CD4-positive, alpha-beta memory T cell (primary cell): Measurements from ENCODE around the gene DNAAF8. TPM values are rescaled to one million over a fixed set of nuclear protein-coding genes. Genes with fewer than 3 reads are reported as not detected.

Source experiments
- CTCF ChIA-PET: fragments of 350-600 bp; sonication (Branson Sonifier 250); formaldehyde crosslinking; loops from one replicate; lab custom pipeline; 2021; ENCODE audit warnings: inconsistent platforms; ENCODE audit not compliant: partially characterized antibody; lab: Charles Lee
- POLR2A ChIA-PET: fragments of 350-600 bp; sonication (Branson Sonifier 250); formaldehyde crosslinking; loops from one replicate; lab custom pipeline; 2021; ENCODE audit not compliant: partially characterized antibody; lab: Charles Lee
- DNase-seq, 5 donors: peaks; one replicate each; pipeline versions ENCODE4 v3.0.0 to v3.0.0-alpha.2; 2020 to 2022; ENCODE audit warnings: mixed read lengths in 1 of 5
- H3K27ac ChIP-seq: one replicate; pipeline ENCODE4 v1.7.0; 2013; ENCODE audit warnings: low read depth, low read length
- H3K27me3 ChIP-seq: 2 replicates; pipeline ENCODE4 v1.7.0; 2013; ENCODE audit warnings: mild to moderate bottlenecking, low read length, moderate library complexity; ENCODE audit not compliant: insufficient read depth
- H3K36me3 ChIP-seq: 2 replicates; pipeline ENCODE4 v1.7.0; 2013; ENCODE audit warnings: mild to moderate bottlenecking, low read length, moderate library complexity; ENCODE audit not compliant: insufficient read depth
- H3K4me1 ChIP-seq: 2 replicates; pipeline ENCODE4 v1.7.0; 2013; ENCODE audit warnings: mild to moderate bottlenecking, low read length, moderate library complexity; ENCODE audit not compliant: insufficient read depth
- H3K4me3 ChIP-seq, 2 donors: one replicate each; pipeline ENCODE4 v1.7.0; 2013; ENCODE audit warnings: low read length in 2 of 2, mild to moderate bottlenecking in 1 of 2
- H3K9me3 ChIP-seq, 2 donors: one replicate each; pipeline ENCODE4 v1.7.0; 2013; ENCODE audit warnings: low read length in 2 of 2, control low read depth in 1 of 2; ENCODE audit not compliant: control insufficient read depth in 1 of 2
- H3K27ac Mint-ChIP-seq, 7 donors: one replicate each; pipeline ENCODE4 v1.8.0; 2020 to 2021; ENCODE audit warnings: mixed read lengths in 7 of 7, mild to moderate bottlenecking in 6 of 7, inconsistent platforms in 3 of 7, moderate library complexity in 3 of 7
- H3K27me3 Mint-ChIP-seq, 2 donors: one replicate each; pipeline ENCODE4 v1.8.0; 2020 to 2021; ENCODE audit warnings: mixed read lengths in 2 of 2
- H3K36me3 Mint-ChIP-seq, 2 donors: one replicate each; pipeline ENCODE4 v1.8.0; 2020 to 2021; ENCODE audit warnings: mixed read lengths in 2 of 2, inconsistent platforms in 1 of 2, mild to moderate bottlenecking in 1 of 2
- H3K4me1 Mint-ChIP-seq, 4 donors: one replicate each; pipeline ENCODE4 v1.8.0; 2020 to 2021; ENCODE audit warnings: mixed read lengths in 4 of 4, mild to moderate bottlenecking in 1 of 4
- H3K4me3 Mint-ChIP-seq, 8 donors: one replicate each; pipeline ENCODE4 v1.8.0; 2020 to 2021; ENCODE audit warnings: mixed read lengths in 8 of 8, mild to moderate bottlenecking in 7 of 8, moderate library complexity in 6 of 8, inconsistent platforms in 3 of 8
- H3K9me3 Mint-ChIP-seq, 8 donors: one replicate each; pipeline ENCODE4 v1.8.0; 2020 to 2021; ENCODE audit warnings: mixed read lengths in 8 of 8, mild to moderate bottlenecking in 5 of 8, inconsistent platforms in 3 of 8, moderate library complexity in 1 of 8
- intact Hi-C: fragments of 100-400 bp; cut with micrococcal nuclease; formaldehyde crosslinking; loops from one replicate; pipeline ENCODE4 v1.15.1; 2023
- polyA plus RNA-seq, 2 donors: library from polyadenylated mRNA; unstranded; fragments of 300-500 nt; fragmentation: Illumina TruSeq; gene quantifications; one replicate each; pipeline ENCODE4 v1.2.3, GENCODE V29; 2021
- total RNA-seq, 2 experiments: library from RNA; stranded (reverse); gene quantifications; one replicate each; pipeline ENCODE4 v1.2.3, GENCODE V29; 2021

Gene DNAAF8
- total and polyA plus RNA-seq, 4 experiments from 2014 or later, result 0.11 to 0.64 (median 0.12) TPM; not detected in 1

DNA sequence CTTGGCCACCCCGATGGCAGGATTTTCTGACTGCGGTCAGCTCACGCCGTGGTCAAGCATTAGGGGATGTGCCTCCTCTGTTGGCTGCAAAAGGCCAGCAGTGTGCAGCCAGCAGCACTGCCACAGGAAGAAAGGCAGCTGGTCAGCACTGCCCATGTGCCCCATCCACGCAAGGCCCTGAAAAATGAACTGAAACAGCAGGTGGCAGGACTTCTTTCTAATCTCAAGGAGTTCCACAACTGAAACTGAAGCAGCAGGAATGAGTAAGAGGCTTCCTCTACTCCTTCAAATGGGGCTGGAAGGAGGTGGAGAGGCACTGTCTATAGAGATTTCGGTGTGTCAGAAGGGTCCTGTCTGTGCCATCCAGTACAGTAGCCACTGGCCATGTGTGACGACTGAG lies 29.5 kb downstream of the DNAAF8 start:
- H3K4me1 ChIP-seq, result peaks cover 29% of the 10 kb centered on the region
- H3K36me3 Mint-ChIP-seq, result peaks cover 7 to 50% of the 10 kb centered on the region in 2 donors
- ChIA-PET CTCF (interaction anchor here (0.5 to 0.7 kb wide), 2 partner anchors 16 to 127 kb away, joined by 3 read pairs; no protein-coding TSS in a partner anchor), POLR2A (interaction anchor here (1.6 kb wide), 1 partner anchor 39 kb away, joined by 4 read pairs; the partner anchor contains the start of gene ROGDI)
- H3K36me3 ChIP-seq, result peaks cover 29% of the 10 kb centered on the region
- no peaks in the 10 kb centered on the region for H3K27me3 Mint-ChIP-seq
- H3K9me3 Mint-ChIP-seq, result no peaks in the 10 kb centered on the region
- no peak overlapping the region for H3K27ac ChIP-seq
- H3K27me3 ChIP-seq, result no peaks in the 10 kb centered on the region
- peak overlapping the region in 1 of 7 donors; percentile 60 for H3K27ac Mint-ChIP-seq
- DNase-seq, result no peak
- peaks cover 13 to 41% (median 25%) of the 10 kb centered on the region in 4 donors for H3K4me1 Mint-ChIP-seq
- no peaks in the 10 kb centered on the region for H3K9me3 ChIP-seq
- H3K4me3 Mint-ChIP-seq, result peak overlapping the region in 1 of 8 donors; percentile 31
- intact Hi-C loops, result no loop called here
- no peak overlapping the region for H3K4me3 ChIP-seq

DNA sequence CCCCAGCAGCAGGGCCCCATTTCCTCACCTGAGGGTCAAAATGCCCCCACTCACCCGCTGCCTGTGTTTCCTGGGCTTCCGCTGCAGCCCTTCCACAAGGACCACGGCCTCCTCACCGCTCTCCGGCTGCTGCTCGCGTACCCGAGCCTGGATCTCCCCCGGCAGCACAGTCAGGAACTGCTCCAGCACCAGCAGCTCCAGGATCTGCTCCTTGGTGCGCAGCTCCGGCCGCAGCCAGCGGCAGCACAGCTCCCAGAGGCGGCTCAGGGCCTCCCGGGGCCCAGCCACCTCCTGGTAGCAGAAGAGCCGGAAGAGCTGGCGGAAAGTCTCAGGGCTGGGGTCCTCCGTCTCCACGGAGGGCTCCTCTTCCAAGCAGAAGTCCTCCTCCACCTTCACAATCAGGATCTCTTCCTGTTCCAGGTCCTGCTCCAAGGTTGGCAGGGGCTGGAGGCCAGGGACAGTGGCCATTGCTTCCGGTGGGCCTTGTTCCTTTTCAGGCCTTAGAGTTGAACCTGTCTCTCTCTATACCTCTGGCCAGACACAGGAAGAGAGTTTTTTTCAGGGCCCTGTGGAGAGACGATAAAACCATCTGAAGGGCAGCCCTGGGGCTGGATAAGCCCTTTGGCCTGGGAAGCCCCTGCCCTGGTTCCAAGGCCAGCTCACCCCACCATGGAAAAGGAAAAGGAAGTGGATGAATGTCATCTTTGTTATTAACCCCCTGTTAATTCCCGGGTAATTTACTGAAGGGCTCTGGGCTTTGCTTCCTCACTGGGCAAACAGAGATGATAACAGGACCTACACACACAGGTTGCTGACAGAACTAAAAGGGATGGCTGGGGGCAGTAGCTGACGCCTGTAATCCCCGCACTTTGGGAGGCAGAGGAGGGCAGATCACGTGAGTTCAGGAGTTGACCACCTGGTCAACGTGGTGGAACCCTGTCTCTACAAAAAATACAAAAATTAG lies 31.5 kb downstream of the DNAAF8 start:
- peaks cover 0 to 2% (median 0%) of the 10 kb centered on the region in 8 donors for H3K9me3 Mint-ChIP-seq
- DNase-seq, result no peak
- ChIA-PET POLR2A (interaction anchor here (0.6 to 5.0 kb wide), 10 partner anchors 32 to 686 kb away, joined by 3 to 72 read pairs (median 8); partner anchors contain the start of genes ANKS3, DNAAF8, GLYR1 and HMOX2), CTCF (no interaction called here)
- Histone ChIP-seq H3K4me1 (peaks cover 32% of the 10 kb centered on the region), H3K4me3 (peak overlapping the region; percentile 39 to 94), H3K27ac (peak overlapping the region; percentile 79), H3K36me3 (peaks cover 15% of the 10 kb centered on the region), H3K27me3 (no peaks in the 10 kb centered on the region), H3K9me3 (no peaks in the 10 kb centered on the region)
- intact Hi-C loops, result loop anchor here (2.0 kb wide), 1 partner anchor 141 kb away; the partner anchor contains the start of gene MGRN1
- H3K27ac Mint-ChIP-seq, result peak overlapping the region; percentile 68 to 92 (median 89)
- H3K4me3 Mint-ChIP-seq, result peak overlapping the region; percentile 83 to 94 (median 86)
- peaks cover 0 to 34% of the 10 kb centered on the region in 2 donors for H3K36me3 Mint-ChIP-seq
- H3K27me3 Mint-ChIP-seq, result no peaks in the 10 kb centered on the region
- H3K4me1 Mint-ChIP-seq, result peaks cover 16 to 50% (median 35%) of the 10 kb centered on the region in 4 donors

DNA sequence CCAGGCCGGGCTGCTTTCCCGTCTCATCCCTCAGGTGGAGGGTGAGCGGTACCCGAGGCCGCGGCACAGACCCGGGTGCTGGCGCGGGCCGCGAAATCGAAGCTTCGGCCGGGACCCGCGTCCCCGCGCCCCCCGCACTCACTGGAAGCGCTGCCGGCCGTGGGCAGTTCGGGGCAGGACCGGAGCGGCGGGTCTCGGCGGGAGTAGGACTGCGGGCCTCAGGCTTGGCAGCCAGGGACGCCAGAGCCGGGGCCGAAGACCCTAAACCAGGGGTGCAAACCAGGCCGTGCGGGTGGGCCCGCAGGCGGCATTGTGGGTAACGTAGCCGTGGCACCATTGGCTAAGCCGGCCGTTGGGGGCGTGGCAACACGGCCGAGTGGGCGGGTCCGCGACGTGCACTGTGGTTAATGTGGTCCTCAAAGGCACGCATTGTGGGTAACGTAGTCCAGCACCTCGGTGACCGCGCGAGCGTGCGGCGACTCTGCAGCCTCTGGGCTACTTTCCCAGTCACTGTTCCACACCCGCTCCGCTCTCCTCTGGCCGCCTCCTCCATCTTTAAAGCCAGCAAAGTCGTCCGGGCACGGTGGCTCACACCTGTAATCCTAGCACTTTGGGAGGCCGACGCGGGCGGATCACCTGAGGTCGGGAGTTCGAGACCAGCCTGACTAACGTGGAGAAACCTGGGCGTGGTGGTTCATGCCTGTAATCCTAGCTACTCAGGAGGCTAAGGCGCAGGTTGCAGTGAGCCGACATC lies 32.7 kb downstream of the DNAAF8 start, which contains the start of gene ZNF500:
ZNF500 (minus strand) TSS at position 288 of the 754 bp plus-strand sequence. CDS start 1,184 bp downstream, outside the sequence.
- peaks cover 9% of the 10 kb centered on the region for H3K36me3 ChIP-seq
- peak; percentile 90 to 93 (median 93) for DNase-seq
- H3K27ac Mint-ChIP-seq, result peak within 1 kb of the TSS; percentile 89 to 98 (median 94)
- H3K27ac ChIP-seq, result peak within 1 kb of the TSS; percentile 79
- intact Hi-C loops, result loop anchor here (1.0 to 2.0 kb wide), 3 partner anchors 33 to 151 kb away; partner anchors contain the start of genes ANKS3, DNAAF8 and MGRN1
- ChIA-PET CTCF (interaction anchor here (0.5 kb wide), 1 partner anchor 19 kb away, joined by 3 read pairs; no protein-coding TSS in a partner anchor), POLR2A (interaction anchor here (0.6 to 5.0 kb wide), 13 partner anchors 19 to 291 kb away, joined by 3 to 72 read pairs (median 5); partner anchors contain the start of genes ANKS3, DNAAF8, GLYR1 and HMOX2)
- peak within 1 kb of the TSS; percentile 92 to 95 (median 94) for H3K4me3 Mint-ChIP-seq
- peaks cover 0 to 2% (median 0%) of the 10 kb centered on the region in 8 donors for H3K9me3 Mint-ChIP-seq
- peaks cover 16 to 50% (median 35%) of the 10 kb centered on the region in 4 donors for H3K4me1 Mint-ChIP-seq
- H3K9me3 ChIP-seq, result no peaks in the 10 kb centered on the region
- peaks cover 0 to 28% of the 10 kb centered on the region in 2 donors for H3K36me3 Mint-ChIP-seq
- H3K27me3 Mint-ChIP-seq, result no peaks in the 10 kb centered on the region
- H3K4me1 ChIP-seq, result peaks cover 32% of the 10 kb centered on the region
- H3K4me3 ChIP-seq, result peak within 1 kb of the TSS; percentile 94 to 96
- no peaks in the 10 kb centered on the region for H3K27me3 ChIP-seq

DNA sequence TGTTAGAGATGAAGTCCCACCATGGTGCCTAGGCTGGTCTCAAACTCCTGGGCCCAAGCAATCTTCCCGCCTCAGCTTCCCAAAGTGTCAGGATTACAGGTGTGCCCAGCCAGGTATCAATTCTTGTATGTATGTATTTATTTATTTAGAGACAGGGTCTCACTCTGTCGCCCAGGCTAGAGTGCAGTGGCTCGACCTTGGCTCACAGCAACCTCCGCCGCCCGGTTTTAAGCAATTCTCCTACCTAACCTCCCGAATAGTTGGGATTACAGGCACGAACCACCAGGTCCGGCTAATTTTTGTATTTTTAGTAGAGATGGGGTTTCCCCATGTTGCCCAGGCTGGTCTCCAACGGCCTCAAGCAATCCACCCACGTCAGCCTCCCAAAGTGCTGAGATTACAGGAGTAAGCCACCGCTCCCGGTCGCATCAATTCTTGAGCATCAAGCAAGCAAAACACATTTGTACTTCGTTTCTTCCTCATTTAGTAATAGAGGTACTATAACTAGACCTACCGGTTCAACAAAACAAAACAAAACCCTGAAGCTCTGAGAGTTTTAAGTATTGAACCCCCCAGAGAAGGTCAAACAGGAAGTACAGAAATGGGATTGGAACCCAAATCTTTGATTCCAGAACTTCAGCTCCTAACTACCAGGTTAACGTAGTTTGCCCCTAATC lies 33.7 kb downstream of the DNAAF8 start:
- peaks cover 0 to 20% of the 10 kb centered on the region in 2 donors for H3K36me3 Mint-ChIP-seq
- H3K9me3 ChIP-seq, result no peaks in the 10 kb centered on the region
- peaks cover 16 to 47% (median 35%) of the 10 kb centered on the region in 4 donors for H3K4me1 Mint-ChIP-seq
- no peaks in the 10 kb centered on the region for H3K27me3 Mint-ChIP-seq
- intact Hi-C loops, result loop anchor here (1.0 to 2.0 kb wide), 5 partner anchors 34 to 152 kb away; partner anchors contain the start of genes ANKS3, DNAAF8, GLYR1 and MGRN1
- H3K4me1 ChIP-seq, result peaks cover 32% of the 10 kb centered on the region
- ChIA-PET CTCF (interaction anchor here (1.0 kb wide), 1 partner anchor 118 kb away, joined by 3 read pairs; no protein-coding TSS in a partner anchor), POLR2A (interaction anchor here (0.7 to 5.0 kb wide), 14 partner anchors 10 to 460 kb away, joined by 3 to 72 read pairs (median 6); partner anchors contain the start of genes ANKS3, CORO7, DNAAF8 and GLYR1)
- H3K4me3 Mint-ChIP-seq, result peak overlapping the region; percentile 92 to 94 (median 94)
- no peaks in the 10 kb centered on the region for H3K27me3 ChIP-seq
- H3K9me3 Mint-ChIP-seq, result peaks cover 0 to 2% (median 0%) of the 10 kb centered on the region in 8 donors
- H3K4me3 ChIP-seq, result peak overlapping the region; percentile 85 to 96
- H3K36me3 ChIP-seq, result peaks cover 8% of the 10 kb centered on the region
- peak overlapping the region; percentile 92 to 98 (median 96) for H3K27ac Mint-ChIP-seq
- H3K27ac ChIP-seq, result peak overlapping the region; percentile 59
- peak in 1 of 5 donors; percentile 8 for DNase-seq

DNA sequence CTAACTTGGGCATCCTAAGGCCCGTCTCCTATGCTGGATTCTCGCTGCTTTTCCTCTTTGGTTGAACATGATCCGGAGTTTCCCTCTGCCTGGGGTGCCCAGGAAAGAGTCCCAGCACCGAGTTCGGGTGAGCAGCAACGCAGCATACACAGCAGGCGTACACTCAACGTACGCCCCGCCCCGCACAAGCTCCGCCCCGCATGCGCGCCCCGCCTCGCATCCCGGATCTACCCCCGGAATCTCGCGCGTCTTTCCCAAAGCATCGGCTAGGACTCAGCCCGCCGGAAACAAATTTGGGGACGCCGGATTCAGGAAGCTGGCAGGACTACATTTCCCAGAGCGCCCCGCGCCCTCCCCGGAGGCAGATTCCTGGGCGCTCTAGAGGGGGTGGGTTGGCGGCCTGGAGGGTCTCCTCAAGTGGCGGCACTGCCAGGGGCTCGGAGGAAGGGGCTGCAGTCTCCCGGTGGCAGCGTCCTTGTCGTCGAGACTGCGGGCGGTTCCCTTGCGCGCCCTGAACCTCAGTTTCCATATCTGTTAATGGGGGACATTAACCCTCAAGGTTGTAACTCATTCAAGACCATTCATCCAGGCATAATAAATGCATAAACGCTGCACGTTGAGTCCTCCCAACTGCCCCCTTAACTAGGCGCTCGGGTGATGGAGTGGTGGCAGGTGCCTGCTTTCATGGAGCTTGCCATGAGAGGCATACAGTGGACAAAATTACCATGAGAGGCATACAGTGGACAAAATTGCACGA lies 34.4 kb downstream of the DNAAF8 start:
- H3K4me3 ChIP-seq, result peak overlapping the region; percentile 85 to 96

More for the DNA sequence above, 34.4 kb downstream of the DNAAF8 start:
- peaks cover 16 to 46% (median 35%) of the 10 kb centered on the region in 4 donors for H3K4me1 Mint-ChIP-seq
- H3K36me3 Mint-ChIP-seq, result peaks cover 0 to 15% of the 10 kb centered on the region in 2 donors
- POLR2A ChIA-PET, result interaction anchor here (0.6 to 5.0 kb wide), 15 partner anchors 9 to 461 kb away, joined by 3 to 72 read pairs (median 5); partner anchors contain the start of genes ANKS3, CORO7, DNAAF8 and GLYR1
- H3K9me3 ChIP-seq, result no peaks in the 10 kb centered on the region
- peak overlapping the region; percentile 59 for H3K27ac ChIP-seq
- peak overlapping the region; percentile 92 to 98 (median 96) for H3K27ac Mint-ChIP-seq
- no peaks in the 10 kb centered on the region for H3K27me3 ChIP-seq
- CTCF ChIA-PET, result interaction anchor here (1.0 kb wide), 1 partner anchor 118 kb away, joined by 3 read pairs; no protein-coding TSS in a partner anchor
- DNase-seq, result peak; percentile 71 to 78 (median 76)
- H3K27me3 Mint-ChIP-seq, result no peaks in the 10 kb centered on the region
- peak overlapping the region; percentile 92 to 94 (median 94) for H3K4me3 Mint-ChIP-seq
- peaks cover 3% of the 10 kb centered on the region for H3K36me3 ChIP-seq
- H3K9me3 Mint-ChIP-seq, result peaks cover 0 to 2% (median 0%) of the 10 kb centered on the region in 8 donors
- peaks cover 32% of the 10 kb centered on the region for H3K4me1 ChIP-seq
- intact Hi-C loops, result loop anchor here (1.0 kb wide), 2 partner anchors 35 to 79 kb away; partner anchors contain the start of genes GLYR1 and UBN1
